Large intestine (tissue), 3 donors: ENCODE data around the gene BOC. TPM values are rescaled to one million over a fixed set of nuclear protein-coding genes. Genes with fewer than 3 reads are reported as not detected.

Source experiments
- DNase-seq, 2 donors: peaks; one replicate each; pipeline versions ENCODE4 v3.0.0 to v3.0.0-alpha.2; 2013
- H3K27ac ChIP-seq: one replicate; pipeline ENCODE4 v1.5.1; 2013; ENCODE audit warnings: low read length
- H3K27me3 ChIP-seq: 2 replicates; pipeline ENCODE4 v1.6.1; 2013; ENCODE audit warnings: low read length; ENCODE audit not compliant: control insufficient read depth, insufficient read depth
- H3K36me3 ChIP-seq: 2 replicates; pipeline ENCODE4 v1.6.1; 2013; ENCODE audit warnings: low read length; ENCODE audit not compliant: control insufficient read depth, insufficient read depth
- H3K4me1 ChIP-seq: one replicate; pipeline ENCODE4 v1.6.1; 2013; ENCODE audit warnings: low read length; ENCODE audit not compliant: control insufficient read depth, insufficient read depth
- H3K4me3 ChIP-seq: one replicate; pipeline ENCODE4 v1.5.1; 2013; ENCODE audit warnings: low read length
- H3K9me3 ChIP-seq: one replicate; pipeline ENCODE4 v1.6.1; 2013; ENCODE audit warnings: mild to moderate bottlenecking, low read depth, low read length, moderate library complexity; ENCODE audit not compliant: control insufficient read depth
- whole genome bisulfite sequencing: methylation state at CpG from one replicate; pipeline ENCODE4 v1.1.5; 2013; ENCODE audit warnings: low lambda C conversion rate; ENCODE audit not compliant: insufficient coverage; 5-methylcytosine and 5-hydroxymethylcytosine counted together
- polyA plus RNA-seq: library from polyadenylated mRNA; unstranded; fragments of 120-200 nt; gene quantifications from one replicate; pipeline ENCODE4 v1.2.1, GENCODE V29; 2013

Gene BOC
- polyA plus RNA-seq, 1 donor = 14.7 TPM

DNA sequence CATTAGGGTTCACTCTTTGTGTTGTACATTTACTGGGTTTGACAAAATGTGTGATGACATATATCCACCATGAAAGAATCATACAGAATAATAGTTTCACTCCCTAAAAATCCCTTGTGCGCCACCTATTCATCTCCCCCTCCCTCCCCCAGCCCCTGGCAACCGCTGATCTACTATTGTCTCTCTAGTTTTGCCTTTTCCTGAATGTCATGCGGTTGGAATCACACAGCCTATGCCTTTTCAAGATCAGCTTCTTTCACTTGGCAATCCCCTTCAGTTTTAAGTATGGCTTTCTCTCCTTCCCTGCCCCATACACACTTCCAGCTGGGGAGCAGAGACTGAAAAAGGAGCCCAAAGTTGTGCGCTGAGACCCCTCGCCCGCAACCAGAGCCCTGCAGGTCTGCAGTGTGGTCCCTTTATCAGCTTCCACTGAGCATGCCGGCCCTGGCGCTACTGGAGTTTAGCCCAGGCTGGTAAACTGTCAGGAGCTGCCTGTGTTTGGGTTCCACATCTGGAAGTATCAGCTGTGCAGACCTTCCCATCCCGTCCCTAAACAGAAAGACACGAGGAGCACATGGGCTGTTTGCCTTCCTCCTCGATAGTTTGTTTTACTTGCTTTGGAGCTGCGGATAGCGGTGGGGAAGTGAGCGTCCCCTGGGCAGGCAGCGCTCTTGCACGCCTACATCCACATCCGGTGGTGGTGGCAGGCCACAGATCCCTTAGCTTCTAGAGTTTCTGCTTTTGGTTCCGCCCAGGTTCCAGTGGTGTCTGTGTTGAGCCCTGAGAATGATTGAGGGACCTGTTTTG lies 12.3 kb downstream of the BOC start:
- Histone ChIP-seq H3K27ac (no peak overlapping the region), H3K9me3 (no peaks in the 10 kb centered on the region), H3K36me3 (peaks cover 5% of the 10 kb centered on the region), H3K27me3 (peaks cover 10% of the 10 kb centered on the region), H3K4me1 (peaks cover 4% of the 10 kb centered on the region), H3K4me3 (no peak overlapping the region)
- peak in 1 of 2 donors; percentile 22 for DNase-seq
- 40% methylated on average over 1 of the region's 18 CpGs for WGBS

DNA sequence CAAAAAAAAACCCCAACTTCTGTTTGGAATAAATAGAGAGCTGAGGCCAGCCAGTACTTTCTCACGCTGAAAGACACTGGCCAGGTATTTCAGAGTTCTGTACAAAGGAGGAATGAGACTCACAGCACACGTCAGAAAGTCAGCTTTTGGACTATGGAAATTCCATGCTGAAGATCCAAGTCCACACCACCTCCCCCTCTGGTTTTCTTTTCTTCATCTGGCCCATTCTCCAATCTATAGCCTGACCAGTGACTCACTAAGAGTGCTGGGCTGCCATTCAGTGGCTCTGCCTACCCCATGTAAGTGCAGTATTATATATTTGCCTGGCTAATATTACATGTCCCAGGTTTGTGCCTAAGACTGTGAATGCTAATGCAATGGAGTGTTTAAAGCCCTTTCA lies 13.9 kb downstream of the BOC start:
- H3K9me3 ChIP-seq = no peaks in the 10 kb centered on the region
- WGBS = no CpG with 5 or more reads among the region's 2 CpGs
- H3K27me3 ChIP-seq = peaks cover 6% of the 10 kb centered on the region
- DNase-seq = no peak
- H3K36me3 ChIP-seq = peaks cover 2% of the 10 kb centered on the region
- H3K4me1 ChIP-seq = peaks cover 4% of the 10 kb centered on the region
- H3K4me3 ChIP-seq = no peak overlapping the region
- no peak overlapping the region for H3K27ac ChIP-seq

DNA sequence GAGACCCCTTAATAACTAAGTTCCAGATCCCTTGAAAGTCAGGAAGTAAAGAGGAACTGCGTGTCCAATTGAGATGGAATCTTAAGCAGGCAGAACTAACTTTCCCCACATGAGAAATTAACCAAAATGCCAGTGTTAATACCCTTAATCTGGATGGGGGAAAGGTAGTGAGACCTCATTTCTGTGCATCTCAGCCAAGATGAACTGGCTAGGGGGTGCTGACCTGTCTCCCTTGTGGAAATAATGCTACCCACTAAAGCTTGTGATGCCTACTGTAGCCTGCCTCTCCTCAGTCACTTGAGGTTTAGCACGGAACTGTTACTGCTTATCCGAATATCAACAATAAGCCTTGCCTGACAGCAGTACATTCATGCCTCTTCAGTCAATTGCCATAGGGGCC lies 15.1 kb downstream of the BOC start:
- no CpG with 5 or more reads among the region's 3 CpGs for WGBS
- peaks cover 4% of the 10 kb centered on the region for H3K4me1 ChIP-seq
- peaks cover 4% of the 10 kb centered on the region for H3K27me3 ChIP-seq
- H3K4me3 ChIP-seq = no peak overlapping the region
- no peak overlapping the region for H3K27ac ChIP-seq
- H3K9me3 ChIP-seq = no peaks in the 10 kb centered on the region
- H3K36me3 ChIP-seq = no peaks in the 10 kb centered on the region
- DNase-seq = no peak

DNA sequence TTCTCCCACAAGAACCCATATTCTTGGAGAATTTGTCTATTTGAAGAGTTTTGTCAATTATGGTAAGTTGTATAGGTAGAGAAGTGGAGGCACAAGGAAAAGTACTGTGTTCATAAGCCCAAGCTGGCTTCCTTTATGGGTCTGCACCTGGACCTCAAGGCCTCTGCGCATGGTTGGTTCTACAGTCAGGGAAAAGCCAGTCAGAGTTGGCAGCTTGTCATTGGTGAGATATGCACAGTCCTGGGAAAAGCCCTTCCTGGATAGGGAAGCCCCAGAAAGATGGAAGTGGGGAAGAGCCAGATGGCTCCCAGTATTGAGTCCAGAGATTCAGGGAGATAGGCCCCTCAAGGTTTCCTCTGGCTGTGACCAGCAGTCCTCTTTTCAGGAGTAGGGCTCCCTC lies 15.8 kb downstream of the BOC start:
- no peak overlapping the region for H3K27ac ChIP-seq
- no peak for DNase-seq
- H3K27me3 ChIP-seq = peaks cover 4% of the 10 kb centered on the region
- no peaks in the 10 kb centered on the region for H3K9me3 ChIP-seq
- H3K36me3 ChIP-seq = no peaks in the 10 kb centered on the region
- WGBS = no CpG with 5 or more reads among the region's 1 CpG
- no peak overlapping the region for H3K4me3 ChIP-seq
- peaks cover 4% of the 10 kb centered on the region for H3K4me1 ChIP-seq

DNA sequence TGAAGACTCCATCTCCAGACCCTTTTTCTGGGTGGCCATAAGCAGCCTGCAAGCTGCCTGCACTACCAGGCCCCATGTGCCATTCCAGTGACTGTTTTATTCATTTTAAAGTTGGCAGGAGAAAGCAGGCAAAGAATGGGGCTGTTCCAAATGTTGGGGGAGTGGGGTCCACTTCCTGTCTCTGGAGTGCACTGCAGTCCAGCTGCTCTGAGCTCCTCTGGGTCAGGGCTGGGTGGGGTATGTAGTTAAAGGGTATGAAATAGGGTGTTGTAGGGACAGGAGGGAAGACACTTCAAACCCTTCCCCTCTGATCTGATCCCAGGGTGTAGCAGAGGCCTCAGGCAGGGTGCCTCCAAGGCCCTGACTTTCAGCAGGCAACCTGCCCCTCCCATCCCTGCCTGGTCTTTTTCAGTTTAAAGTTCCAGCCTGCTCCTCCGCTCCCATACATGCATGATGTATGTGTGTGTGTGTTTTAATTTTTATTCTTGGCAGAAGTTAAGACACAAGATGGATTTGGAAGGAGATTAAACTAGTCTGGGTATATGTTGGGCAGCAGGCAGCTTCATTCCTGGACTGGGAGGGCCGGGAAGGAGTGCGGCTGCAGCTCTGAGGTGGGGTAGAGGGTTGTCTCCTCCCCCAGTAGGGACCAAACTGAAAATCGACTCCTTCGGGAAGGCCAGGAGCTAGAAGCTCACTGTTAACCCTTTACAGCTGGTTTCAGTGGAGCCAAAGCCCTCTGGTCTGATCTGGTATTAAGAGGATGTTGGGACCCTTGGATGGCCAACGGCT lies 17.3 kb downstream of the BOC start:
- Histone ChIP-seq H3K4me1 (peaks cover 4% of the 10 kb centered on the region), H3K36me3 (no peaks in the 10 kb centered on the region), H3K9me3 (no peaks in the 10 kb centered on the region), H3K4me3 (no peak overlapping the region), H3K27ac (no peak overlapping the region), H3K27me3 (peaks cover 4% of the 10 kb centered on the region)
- WGBS = no CpG with 5 or more reads among the region's 6 CpGs
- no peak for DNase-seq

DNA sequence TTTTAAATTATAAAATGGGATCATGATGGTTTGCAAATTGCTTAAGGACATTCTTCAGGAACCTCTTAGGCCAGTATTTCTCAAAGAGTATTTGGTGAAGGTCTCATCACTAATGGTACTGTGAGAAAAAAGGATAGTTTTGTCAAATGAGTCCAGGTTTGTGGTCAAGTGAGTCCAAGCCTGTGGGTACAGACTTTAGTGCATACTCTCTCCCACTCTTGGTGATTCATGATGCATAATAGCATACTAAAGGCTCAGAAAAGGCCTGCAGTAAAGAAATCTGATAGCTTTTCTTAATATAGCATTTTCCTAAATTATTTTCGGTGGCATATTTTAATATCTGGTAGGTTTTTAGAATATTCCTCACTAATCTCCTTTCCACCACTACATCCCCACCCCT lies 20.0 kb downstream of the BOC start:
- Histone ChIP-seq H3K27ac (no peak overlapping the region), H3K27me3 (peaks cover 4% of the 10 kb centered on the region), H3K36me3 (no peaks in the 10 kb centered on the region), H3K4me3 (no peak overlapping the region), H3K9me3 (no peaks in the 10 kb centered on the region), H3K4me1 (peaks cover 4% of the 10 kb centered on the region)
- no peak for DNase-seq
- WGBS = 100% methylated on average over 1 of the region's 1 CpG

DNA sequence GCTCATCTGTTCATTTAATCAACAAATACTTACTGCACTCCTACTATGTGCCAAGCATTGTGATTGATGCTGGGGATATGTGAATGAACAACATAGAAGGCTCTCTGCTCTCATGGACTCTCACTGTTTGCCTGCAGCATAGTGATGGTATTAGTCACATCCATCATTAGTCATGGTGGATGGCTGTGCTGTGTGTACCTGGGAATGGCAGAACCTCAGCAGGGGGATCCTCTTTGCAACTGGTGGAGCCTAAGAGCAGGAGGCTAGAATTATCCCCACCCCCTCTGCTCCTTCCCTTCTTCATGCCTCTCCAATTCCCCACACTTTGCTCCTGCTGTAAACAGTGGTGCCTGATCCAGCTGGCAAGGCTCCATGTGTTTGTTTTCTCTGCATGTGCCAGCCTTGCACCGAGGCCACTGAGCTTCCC lies 20.5 kb downstream of the BOC start:
- H3K4me1 ChIP-seq = peaks cover 4% of the 10 kb centered on the region
- no CpG with 5 or more reads among the region's 1 CpG for WGBS
- peaks cover 4% of the 10 kb centered on the region for H3K27me3 ChIP-seq
- no peaks in the 10 kb centered on the region for H3K9me3 ChIP-seq
- H3K4me3 ChIP-seq = no peak overlapping the region
- DNase-seq = no peak
- H3K27ac ChIP-seq = no peak overlapping the region
- no peaks in the 10 kb centered on the region for H3K36me3 ChIP-seq

DNA sequence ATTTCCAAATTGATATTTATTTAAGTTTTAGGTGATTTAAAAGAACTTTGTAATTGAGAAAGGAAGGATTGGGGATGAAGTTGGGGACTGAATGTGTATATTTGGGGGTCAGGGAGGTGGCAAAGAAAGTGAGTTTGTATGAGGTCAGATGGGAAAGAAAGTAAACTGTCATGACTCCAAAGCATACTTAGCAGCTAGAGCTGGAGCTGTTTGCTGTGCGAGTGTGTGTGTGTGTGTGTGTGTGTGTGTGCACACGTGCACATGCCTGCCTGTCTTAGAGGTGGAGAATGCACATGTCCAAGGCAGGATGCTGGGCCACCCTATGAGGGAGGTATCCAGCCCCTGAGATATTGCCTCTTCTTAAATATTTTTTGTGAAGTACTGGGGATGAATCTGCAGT lies 21.0 kb downstream of the BOC start:
- H3K27me3 ChIP-seq = peaks cover 4% of the 10 kb centered on the region
- H3K27ac ChIP-seq = no peak overlapping the region
- DNase-seq = no peak
- peaks cover 4% of the 10 kb centered on the region for H3K4me1 ChIP-seq
- H3K4me3 ChIP-seq = no peak overlapping the region
- H3K36me3 ChIP-seq = no peaks in the 10 kb centered on the region
- WGBS = no CpG with 5 or more reads among the region's 2 CpGs
- no peaks in the 10 kb centered on the region for H3K9me3 ChIP-seq

DNA sequence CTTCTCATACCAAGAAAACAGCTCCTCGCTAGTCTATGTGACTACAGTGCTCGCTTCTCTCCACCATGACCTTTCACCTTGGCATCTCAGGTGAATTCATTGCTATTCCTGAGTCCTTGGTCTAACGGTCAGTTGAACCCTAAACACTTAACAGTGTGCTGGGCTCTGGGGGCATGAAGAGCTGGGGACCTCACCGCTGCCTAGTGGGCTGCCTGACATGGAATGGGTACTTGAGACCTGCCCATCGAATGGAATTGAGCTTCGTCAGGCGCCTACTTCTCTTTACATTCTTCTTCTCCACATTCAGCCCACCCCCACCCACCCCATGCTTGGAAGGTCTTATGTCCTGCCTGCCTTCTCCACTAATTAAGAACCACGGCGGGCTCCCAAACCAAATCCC lies 22.1 kb downstream of the BOC start:
- Histone ChIP-seq H3K4me1 (peaks cover 2% of the 10 kb centered on the region), H3K36me3 (no peaks in the 10 kb centered on the region), H3K27ac (no peak overlapping the region), H3K4me3 (no peak overlapping the region), H3K27me3 (peaks cover 4% of the 10 kb centered on the region), H3K9me3 (no peaks in the 10 kb centered on the region)
- WGBS = no CpG with 5 or more reads among the region's 9 CpGs
- no peak for DNase-seq

DNA sequence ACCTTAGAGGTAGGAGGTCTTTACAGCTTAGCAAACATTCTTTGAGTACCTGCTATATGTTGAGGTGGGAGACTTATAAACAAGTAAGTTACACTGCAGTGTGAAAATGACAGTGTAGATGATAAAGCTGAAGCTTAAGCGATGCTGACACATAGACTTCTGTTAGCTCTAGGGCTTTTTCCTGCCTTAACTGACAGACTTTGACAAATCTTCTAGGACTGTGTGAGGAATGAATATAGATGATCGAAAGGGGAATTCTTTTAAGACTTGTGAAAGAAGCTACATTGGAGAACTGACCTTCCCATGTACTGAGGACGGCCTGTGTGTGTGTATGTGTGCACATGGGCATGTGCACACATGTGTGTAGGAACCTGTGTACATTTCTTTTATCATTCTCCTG lies 22.7 kb downstream of the BOC start:
- Histone ChIP-seq H3K4me1 (no peaks in the 10 kb centered on the region), H3K27ac (no peak overlapping the region), H3K9me3 (no peaks in the 10 kb centered on the region), H3K27me3 (peaks cover 4% of the 10 kb centered on the region), H3K36me3 (no peaks in the 10 kb centered on the region), H3K4me3 (no peak overlapping the region)
- DNase-seq = no peak
- WGBS = no CpG with 5 or more reads among the region's 3 CpGs
